Jurkat, Clone E6-1 (cell line): ENCODE data around the gene LMNTD2. TPM values are rescaled to one million over a fixed set of nuclear protein-coding genes. Genes with fewer than 3 reads are reported as not detected.

Experiments
- DNase-seq: peaks from one replicate; pipeline ENCODE4 v3.0.0-alpha.2; 2011; ENCODE audit warnings: low read depth, low spot score
- H3K4me3 ChIP-seq: 2 replicates; pipeline ENCODE4 v1.5.1; 2011; ENCODE audit warnings: mild to moderate bottlenecking, low read length, control low read depth, moderate library complexity
- polyA plus RNA-seq: library from polyadenylated mRNA; unstranded; fragments of >200 nt; gene quantifications from one replicate; pipeline ENCODE4 v1.2.1, GENCODE V29; 2012; ENCODE audit warnings: missing spikeins; ENCODE audit not compliant: insufficient read length, insufficient read depth

The LMNTD2 gene, protein sequence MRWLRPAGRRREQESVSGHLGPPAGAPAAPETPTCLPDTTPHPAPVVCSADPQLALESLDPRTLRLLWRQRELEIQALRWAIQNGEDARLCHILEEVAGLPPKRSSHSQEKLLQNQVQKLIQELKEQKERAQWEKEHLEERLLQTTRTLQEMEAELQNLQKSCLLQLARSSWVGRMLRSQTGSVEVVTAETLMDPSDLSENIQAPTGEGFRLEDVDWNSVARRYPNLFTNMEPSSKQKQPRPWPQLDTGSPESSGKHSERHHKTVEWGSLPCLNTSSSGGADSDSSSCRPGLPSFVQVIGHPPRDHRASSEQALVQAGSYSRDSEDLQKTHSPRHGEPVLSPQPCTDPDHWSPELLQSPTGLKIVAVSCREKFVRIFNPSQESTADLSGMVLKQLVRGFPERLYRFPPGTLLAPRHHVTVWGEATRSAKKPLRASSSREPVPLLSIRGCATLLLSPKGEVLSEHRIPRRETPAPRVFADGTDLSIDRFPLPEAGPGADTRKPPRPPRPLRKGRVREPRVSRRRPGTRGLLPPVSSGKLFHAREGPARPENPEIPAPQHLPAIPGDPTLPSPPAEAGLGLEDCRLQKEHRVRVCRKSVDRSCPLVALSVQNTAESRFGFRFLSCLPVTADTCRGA
- polyA plus RNA-seq = 1.2 TPM

- peak; percentile 82 for DNase-seq
These were observed at the start of gene LMNTD2, which contains the start of gene RASSF7 for GRCh38 chr11:560305-561147. Gene LMNTD2, minus strand, starts transcription at chr11:560738. Its CDS starts 22 bp downstream, at chr11:560716. Gene RASSF7, plus strand, starts transcription at chr11:560970. Its CDS starts 799 bp downstream, at chr11:561769.

DNA sequence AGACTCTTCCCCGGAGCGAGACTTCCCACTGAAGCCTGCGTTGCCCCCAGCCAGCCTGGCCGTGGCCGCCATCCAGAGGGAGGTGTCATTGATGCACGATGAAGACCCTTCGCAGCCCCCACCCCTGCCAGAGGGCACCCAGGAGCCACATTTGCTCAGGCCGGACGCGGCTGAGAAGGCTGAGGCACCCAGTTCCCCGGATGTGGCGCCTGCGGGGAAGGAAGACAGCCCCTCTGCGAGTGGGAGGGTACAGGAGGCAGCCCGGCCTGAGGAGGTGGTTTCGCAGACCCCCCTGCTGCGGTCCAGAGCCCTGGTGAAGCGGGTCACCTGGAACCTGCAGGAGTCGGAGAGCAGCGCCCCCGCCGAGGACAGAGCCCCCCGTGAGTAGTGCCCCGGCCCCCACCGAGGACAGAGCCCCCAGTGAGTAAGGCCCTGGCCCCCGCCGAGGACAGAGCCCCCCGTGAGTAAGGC lies 48.8 kb upstream of the LMNTD2 start:
- no peak overlapping the region for H3K4me3 ChIP-seq
- no peak for DNase-seq

More at GRCh38 chr11:560305-561147, at the start of gene LMNTD2, which contains the start of gene RASSF7:
- peak within 1 kb of the TSS; percentile 57 for H3K4me3 ChIP-seq

GRCh38 chr11:608791-609251 lies 48.3 kb upstream of the LMNTD2 start:
- no peak overlapping the region for H3K4me3 ChIP-seq

DNA sequence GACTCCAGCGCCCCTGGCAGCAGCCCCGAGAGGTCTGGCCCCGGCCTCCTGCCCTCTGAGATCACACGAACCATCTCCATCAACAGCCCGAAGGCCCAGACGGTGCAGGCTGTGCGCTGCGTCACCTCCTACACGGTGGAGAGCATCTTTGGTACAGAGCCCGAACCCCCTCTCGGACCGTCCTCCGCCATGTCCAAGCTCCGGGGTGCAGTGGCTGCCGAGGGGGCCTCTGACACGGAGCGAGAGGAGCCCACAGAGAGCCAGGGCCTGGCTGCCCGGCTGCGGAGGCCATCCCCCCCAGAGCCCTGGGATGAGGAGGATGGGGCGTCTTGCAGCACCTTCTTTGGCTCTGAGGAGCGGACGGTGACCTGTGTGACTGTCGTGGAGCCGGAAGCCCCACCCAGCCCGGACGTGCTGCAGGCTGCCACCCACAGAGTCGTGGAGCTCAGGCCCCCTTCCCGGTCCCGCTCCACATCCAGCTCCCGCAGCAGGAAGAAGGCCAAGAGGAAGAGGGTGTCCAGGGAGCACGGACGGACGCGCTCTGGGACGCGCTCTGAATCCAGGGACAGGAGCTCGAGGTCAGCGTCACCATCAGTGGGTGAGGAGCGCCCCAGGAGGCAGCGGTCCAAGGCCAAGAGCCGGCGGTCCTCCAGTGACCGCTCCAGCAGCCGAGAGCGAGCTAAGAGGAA lies 47.6 kb upstream of the LMNTD2 start:
- H3K4me3 ChIP-seq = no peak overlapping the region
- no peak for DNase-seq

More at GRCh38 chr11:608791-609251, 48.3 kb upstream of the LMNTD2 start:
- DNase-seq = no peak

- DNase-seq = no peak
- H3K4me3 ChIP-seq = no peak overlapping the region
These were observed 46.7 kb upstream of the LMNTD2 start for GRCh38 chr11:607020-607780.

DNA sequence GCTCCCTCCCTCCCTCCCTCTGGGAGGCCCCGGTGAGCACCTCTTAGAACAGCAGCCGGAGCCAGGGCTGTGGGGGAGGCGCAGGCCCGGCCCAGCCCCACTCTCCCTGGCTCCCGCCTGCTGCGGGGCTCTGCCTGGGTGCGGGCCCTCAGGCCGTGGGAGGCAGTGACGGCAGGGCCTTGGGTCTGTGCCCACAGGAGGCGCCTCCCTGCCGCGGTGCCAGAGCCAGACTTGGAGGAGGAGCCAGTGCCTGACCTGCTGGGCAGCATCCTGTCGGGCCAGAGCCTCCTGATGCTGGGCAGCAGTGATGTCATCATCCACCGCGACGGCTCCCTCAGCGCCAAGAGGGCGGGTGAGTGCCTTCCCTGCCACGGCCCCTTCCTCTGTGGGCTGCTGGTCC lies 45.7 kb upstream of the LMNTD2 start:
- DNase-seq = no peak
- H3K4me3 ChIP-seq = no peak overlapping the region

- no peak for DNase-seq
- H3K4me3 ChIP-seq = no peak overlapping the region
These were observed 45.0 kb upstream of the LMNTD2 start for GRCh38 chr11:605286-606129.

GRCh38 chr11:603154-603553 lies 42.6 kb upstream of the LMNTD2 start:
- H3K4me3 ChIP-seq = no peak overlapping the region
- DNase-seq = no peak

- no peak for DNase-seq
- no peak overlapping the region for H3K4me3 ChIP-seq
These were observed 41.2 kb upstream of the LMNTD2 start for GRCh38 chr11:601573-602245.

DNA sequence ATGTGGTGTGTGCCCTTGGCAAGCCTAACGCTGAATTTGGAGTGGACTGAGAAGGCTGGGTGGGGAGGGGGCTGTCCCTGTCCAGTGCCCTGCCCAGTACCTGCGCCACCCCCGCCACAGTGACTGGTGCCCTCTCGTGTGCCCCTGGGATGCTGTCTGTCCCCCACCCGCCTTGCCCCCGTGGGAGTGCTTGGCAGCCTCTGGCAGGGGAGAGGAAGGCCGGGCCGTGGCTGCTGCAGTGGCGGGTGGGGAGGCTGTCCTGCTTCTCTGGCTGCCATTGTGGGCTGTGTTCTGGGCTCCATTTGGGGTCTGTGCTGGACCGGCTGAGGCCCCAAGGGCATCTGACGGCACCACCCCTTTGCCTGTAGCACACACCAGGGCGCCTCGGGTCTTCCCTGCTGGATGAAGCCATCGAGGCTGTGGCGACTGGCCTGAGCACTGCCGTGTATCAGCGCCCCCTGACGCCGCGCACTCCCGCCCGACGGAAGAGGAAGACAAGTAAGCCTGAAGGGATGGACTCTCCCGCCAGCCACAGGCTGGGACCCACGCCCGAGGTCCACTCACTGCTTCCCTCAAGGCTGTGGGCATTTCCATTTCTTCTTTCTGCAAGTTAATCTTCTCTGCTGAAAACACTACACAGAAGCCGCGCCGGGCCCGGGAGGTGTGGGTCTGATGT lies 37.6 kb upstream of the LMNTD2 start:
- H3K4me3 ChIP-seq = no peak overlapping the region
- no peak for DNase-seq

DNA sequence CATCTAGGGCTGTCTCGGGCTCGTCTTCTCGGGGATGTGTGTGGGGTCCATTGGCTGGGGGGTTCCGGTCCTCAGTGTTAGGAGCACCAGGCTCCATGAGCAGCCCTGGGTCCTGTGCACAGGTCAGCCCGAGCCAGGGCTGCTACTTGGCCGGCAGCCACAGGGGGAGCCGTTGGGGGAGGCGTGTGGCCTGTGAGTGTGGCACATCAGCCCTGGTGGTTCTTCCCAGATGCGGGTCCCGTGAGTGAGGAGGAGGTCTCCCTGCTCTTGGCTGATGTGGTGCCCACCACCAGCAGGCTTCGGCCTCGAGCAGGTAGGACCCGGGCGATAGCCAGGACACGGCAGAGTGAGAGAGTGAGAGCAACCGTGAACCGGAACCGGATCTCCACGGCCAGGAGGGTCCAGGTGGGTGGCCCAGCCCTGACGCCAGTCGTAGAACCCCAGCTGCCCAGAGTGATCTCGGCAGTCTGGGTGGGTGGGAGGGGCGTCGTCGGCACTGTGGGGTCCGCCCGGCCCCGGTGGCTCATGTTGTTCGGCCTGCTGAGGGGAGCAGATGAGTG lies 36.7 kb upstream of the LMNTD2 start:
- H3K4me3 ChIP-seq = no peak overlapping the region
- DNase-seq = no peak

DNA sequence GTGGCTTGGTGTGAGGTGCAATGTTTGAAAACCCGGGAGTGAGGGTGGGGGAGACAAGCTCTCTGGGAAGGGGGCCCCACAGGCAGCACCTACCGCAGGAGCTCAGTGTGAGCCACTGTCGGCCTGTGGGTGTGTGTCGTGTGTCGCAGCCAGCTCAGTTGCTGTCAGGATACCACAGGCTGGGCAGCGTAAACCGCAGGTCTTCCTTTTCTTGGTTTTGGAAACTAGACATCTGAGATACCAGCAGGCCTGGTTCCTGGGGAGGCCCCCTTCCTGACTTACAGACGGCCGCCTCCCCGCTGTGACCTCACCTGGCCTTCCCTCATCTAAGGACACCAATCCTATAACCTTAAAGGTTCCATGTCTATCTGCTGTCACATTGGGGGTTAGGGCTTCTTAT lies 35.8 kb upstream of the LMNTD2 start:
- no peak for DNase-seq
- no peak overlapping the region for H3K4me3 ChIP-seq

GRCh38 chr11:595400-595799 lies 34.9 kb upstream of the LMNTD2 start:
- no peak for DNase-seq
- H3K4me3 ChIP-seq = no peak overlapping the region

DNA sequence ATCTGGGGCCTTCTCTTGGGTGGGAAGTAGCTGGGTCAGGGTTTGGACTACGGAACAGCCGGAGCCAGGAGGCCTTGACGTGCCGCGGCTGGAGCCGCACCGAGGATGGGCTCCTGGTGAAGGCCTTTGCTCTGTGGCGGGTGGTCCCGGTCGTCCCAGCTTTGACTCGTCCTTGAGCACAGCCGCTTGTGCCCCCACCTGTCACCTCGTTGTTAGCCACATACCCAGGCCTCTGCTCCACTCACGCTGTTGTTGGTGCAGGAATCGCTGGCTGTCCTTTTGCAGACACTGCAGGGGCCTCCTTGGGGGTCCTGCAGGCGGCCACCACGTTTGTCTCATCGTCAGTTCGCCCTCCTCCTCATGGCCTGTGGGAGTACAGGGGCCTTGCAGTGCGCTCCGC lies 32.8 kb upstream of the LMNTD2 start:
- no peak for DNase-seq
- H3K4me3 ChIP-seq = no peak overlapping the region

- DNase-seq = no peak
- no peak overlapping the region for H3K4me3 ChIP-seq
These were observed 32.4 kb upstream of the LMNTD2 start for GRCh38 chr11:592918-593317.

DNA sequence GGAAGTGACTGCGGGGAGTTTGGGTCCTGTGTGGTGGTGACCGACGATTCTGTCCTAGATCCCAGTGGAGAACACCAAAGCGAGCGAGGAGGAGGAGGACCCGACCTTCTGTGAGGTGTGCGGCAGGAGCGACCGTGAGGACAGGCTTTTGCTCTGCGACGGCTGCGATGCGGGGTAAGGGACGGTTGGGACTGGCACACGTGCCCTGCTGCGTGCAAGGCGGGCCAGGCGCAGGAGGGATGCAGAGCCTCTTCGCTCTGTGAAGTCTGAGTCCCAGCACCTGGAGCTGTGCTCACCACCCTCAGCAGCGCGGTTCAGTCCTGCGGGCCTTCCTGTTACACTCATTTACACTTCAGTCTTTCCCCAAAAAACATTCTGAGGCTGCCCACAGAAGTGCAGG lies 32.0 kb upstream of the LMNTD2 start:
- DNase-seq = no peak
- no peak overlapping the region for H3K4me3 ChIP-seq
